DND-41 (cell line): ENCODE measurements around the gene RCAN1.

Experiments
- CTCF ChIP-seq: IDR thresholded peaks from 2 replicates; pipeline ENCODE4 v1.5.1; 2012; ENCODE audit warnings: borderline replicate concordance, low read length, moderate library complexity, mild to moderate bottlenecking; ENCODE audit not compliant: poor library complexity, severe bottlenecking; ENCODE audit errors: extremely low read depth
- EZH2 ChIP-seq: IDR thresholded peaks from 3 replicates; pipeline ENCODE4 v1.6.1; 2012; ENCODE audit warnings: borderline replicate concordance, low read depth, mild to moderate bottlenecking, moderate library complexity, low read length, inconsistent platforms; ENCODE audit not compliant: severe bottlenecking

GRCh38 chr21:34593954-34594531 lies 20.9 kb downstream of the RCAN1 start:
- TF ChIP-seq CTCF (no peak), EZH2 (no peak)
